HG02938 (cell line): ENCODE measurements around the gene OST4.
A peak's percentile ranks its signal among the peaks of the same experiment; 100 is the strongest.

Experiments used
- ATAC-seq: cut with Tn5 transposase; IDR thresholded peaks from one replicate; pipeline ENCODE4 v1.9.1; 2021; ENCODE audit warnings: mild to moderate bottlenecking, moderate library complexity; ENCODE audit not compliant: unreplicated experiment

Gene OST4

GRCh38 chr2:27054721-27055120 lies 16.7 kb downstream of the OST4 start:
- no peak for ATAC-seq

- no peak for ATAC-seq
These were observed 17.7 kb downstream of the OST4 start for GRCh38 chr2:27053776-27054175.

DNA sequence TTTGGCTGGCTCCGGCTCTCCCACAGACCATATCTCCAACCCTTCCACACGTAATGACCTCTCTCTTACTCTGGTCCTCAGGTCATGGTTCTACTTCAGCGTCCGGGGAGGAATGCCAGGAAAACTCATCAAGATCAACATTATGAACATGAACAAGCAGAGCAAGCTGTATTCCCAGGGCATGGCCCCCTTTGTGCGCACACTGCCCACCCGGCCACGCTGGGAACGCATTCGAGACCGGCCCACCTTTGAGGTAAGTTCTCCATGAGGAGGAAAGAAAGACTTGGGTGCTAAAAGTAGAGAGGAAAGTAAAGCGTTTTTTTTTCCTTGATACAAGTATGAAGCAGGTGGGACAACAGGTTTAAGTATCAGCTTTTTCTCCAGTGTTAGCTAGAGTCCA lies 18.1 kb downstream of the OST4 start:
- no peak for ATAC-seq

DNA sequence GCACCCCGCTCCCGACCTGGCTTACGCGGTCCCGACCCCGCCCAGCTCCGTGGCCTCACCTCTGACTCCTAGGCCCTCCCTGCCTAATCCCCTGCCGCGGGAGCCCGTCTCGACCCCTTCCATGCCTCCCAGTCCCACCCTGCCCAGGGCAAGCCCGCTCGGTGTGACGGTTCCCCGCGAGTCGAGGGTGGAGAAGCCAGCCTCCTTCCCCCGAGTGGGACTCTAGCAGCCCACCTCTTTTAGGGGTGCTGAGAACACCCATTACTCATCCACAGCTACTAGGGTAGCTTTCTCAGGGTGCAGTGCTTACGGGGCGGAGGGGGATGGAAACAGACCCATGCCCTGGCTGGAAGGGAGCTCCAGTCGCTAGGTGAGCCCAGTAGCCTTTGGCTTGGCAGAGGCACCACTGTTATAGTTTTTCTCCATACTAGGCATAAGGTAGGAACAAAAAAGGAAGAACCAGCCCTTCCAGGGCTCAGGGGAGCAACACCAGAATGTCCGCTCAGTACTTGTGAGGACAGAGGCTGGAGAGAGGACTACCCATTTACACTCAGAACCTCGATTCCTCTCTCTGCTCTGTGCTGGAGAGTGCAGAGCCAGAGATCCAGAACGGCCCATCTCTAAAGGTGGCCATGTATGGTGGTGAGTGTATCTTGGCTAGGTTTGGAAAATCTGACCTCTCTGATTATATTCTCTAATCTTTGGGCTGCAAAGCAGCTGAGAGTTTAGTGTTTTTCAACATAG lies 19.4 kb downstream of the OST4 start:
- no peak for ATAC-seq

GRCh38 chr2:27050996-27051901 lies 20.2 kb downstream of the OST4 start, which contains the start of gene AGBL5:
Gene AGBL5 (plus strand): TSS chr2:27051668. CDS start chr2:27052959, 1,291 bp downstream.
- ATAC-seq = peak; percentile 70

- ATAC-seq = peak; percentile 51
These were observed 21.0 kb downstream of the OST4 start for GRCh38 chr2:27050281-27050995.

- ATAC-seq = peak; percentile 14
These were observed 21.8 kb downstream of the OST4 start for GRCh38 chr2:27049422-27050280.

- ATAC-seq = no peak
These were observed 28.3 kb downstream of the OST4 start for GRCh38 chr2:27042985-27043634.

DNA sequence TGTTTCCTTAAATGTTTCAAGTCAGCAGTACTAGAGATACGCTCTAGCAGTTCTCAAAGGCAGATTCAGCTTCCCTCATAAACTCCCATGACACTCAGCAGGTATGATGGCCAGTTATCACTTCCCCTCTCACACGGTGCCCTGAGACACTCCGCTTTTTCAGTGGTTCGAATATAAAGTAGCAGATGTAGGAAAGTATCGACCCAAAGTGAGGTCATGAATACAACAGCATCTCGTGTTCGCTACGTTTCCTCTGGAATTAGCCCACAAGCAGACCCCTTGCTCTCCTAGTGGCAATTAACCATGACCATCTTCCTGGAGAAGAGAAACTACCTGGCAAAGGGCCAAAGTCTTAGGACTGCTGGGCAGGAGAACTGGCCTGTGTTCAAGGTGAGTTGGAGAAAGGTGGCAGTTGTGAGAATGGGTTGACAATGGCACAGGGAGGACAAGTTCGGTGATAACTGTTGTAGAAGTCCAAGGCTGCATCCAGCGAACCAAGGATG lies 29.2 kb downstream of the OST4 start:
- peak; percentile 43 for ATAC-seq

DNA sequence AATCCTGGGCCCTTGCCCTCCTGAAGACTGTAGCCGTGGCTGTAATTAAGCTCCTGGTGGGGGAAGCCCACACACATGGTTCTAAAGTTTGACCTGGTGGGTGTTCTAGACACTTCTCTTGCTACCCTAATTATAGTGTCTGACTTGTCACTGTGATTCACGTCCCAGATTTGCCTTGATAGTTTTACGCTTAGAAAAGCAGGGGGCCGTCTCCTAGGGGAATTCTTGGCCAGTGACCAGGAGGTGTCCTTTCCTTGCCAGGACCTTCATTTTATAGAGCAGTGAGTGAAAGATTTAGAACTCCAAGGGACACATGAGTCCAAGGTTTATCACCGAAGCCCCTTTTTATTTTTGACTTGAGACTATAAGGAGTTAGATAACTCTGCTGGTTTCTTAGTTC lies 29.7 kb downstream of the OST4 start:
- no peak for ATAC-seq

DNA sequence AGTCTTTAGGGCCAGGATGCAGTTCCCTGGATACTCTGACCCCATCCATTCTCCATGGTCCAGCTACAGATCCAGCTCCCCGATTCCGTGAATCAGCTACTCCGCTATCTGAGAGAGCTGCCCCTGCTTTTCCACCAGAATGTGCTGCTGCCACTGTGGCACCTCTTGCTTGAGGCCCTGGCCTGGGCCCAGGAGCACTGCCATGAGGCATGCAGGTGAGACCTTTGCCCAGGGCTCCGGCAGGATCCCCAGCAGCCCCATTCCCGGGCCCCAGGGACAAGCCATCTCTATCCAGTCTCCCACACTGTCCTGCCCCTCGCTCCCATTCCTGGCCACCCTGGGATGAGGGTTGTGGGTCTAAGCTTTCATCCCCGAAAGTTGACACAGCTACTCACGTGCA lies 31.2 kb downstream of the OST4 start:
- ATAC-seq = no peak

- ATAC-seq = no peak
These were observed 31.6 kb downstream of the OST4 start for GRCh38 chr2:27039871-27040270.

DNA sequence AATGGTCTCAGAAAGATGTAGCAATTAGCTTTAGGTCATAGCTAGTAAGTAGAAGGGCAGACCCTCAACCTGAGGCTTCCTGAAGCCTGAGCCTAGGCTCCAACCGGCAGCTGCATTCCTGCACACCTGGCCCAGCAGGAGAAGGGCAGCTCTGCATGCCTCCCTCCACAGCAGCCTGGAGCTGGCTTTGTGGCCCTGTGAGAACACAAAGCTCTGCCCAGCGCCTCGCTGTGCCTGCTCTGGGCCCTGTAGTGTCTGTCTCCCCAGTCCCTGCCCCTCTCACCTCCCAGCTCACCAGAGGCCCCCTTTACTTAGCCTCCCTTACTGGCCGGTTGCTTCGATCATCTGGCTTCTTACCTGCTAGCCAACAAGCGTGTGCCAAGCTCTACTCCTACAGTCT lies 32.0 kb downstream of the OST4 start:
- no peak for ATAC-seq

DNA sequence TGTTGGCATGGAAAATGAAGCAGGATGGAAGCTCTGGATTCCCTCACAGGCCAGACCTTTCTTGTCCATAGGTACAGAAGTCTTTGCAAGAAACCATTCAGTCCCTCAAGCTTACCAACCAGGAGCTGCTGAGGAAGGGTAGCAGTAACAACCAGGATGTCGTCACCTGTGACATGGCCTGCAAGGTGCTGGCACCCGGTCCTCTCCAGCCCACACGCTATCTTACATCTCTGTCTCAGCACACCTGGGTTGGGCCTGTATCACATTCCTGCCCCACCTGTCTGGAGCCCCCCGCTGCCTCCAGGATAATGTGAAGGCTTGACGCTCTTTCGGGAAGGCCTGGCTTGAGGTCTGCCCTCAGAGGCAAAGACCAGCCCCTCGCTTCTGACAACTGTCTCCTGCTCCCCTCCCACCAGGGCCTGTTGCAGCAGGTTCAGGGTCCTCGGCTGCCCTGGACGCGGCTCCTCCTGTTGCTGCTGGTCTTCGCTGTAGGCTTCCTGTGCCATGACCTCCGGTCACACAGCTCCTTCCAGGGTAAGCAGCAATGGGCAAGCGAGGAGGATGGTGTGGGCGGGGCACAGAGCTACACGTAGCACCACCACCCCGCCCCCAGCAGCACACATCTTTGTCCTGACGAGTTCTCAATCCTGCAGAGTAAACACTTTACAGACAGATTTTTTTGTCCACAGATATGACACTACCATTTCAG lies 32.7 kb downstream of the OST4 start:
- ATAC-seq = no peak

GRCh38 chr2:27038012-27038411 lies 33.4 kb downstream of the OST4 start:
- ATAC-seq = no peak

DNA sequence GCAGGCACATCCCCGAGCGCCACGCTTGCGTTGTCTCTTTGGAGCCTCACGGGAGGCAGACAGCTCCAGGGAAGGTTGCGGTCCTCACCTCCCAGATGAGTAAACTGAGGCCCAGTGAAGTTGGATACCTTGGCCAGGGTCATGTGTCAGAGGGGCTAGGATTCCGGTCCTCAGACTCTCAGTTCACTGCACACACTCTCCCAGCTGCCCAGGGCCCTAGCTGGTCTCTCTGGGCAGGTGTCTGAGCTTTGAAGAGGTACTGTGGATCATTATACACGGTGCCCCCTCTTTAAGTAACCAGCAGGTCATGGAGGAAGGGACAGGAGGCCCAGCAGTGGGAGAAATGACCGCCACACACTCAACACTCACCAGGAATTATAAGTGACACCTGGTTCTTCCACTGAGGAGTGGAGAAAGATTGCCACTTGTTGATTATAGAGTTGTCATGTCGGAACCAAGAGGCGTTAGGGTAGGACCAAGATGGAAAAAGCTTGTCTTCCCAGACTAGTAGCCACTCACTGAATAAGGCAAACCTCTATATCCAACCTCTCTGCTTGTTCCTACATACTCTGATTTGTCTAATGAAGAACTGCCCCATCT lies 38.1 kb downstream of the OST4 start:
- ATAC-seq = no peak

- peak; percentile 83 for ATAC-seq
These were observed 38.8 kb downstream of the OST4 start, which contains the start of gene TMEM214 for GRCh38 chr2:27032495-27033252. Gene TMEM214 (plus strand): TSS chr2:27032965. CDS start chr2:27033016, 51 bp downstream.

- ATAC-seq = no peak
These were observed 42.4 kb downstream of the OST4 start for GRCh38 chr2:27029051-27029450.
